Keratinocyte (primary cell): ENCODE measurements around the gene GRIP1. TPM values are rescaled to one million over a fixed set of nuclear protein-coding genes. Genes with fewer than 3 reads are reported as not detected.

Source experiments
- DNase-seq: peaks from one replicate; pipeline ENCODE4 v3.0.0-alpha.2; 2011; ENCODE audit warnings: low read depth, missing footprints, low spot score
- FAIRE-seq: peaks from 2 replicates; lab custom pipeline; 2011; peaks lifted over from hg19 to GRCh38; lab: Jason Lieb, UNC
- H2AFZ ChIP-seq: 2 replicates; pipeline ENCODE4 v1.6.0; 2012; ENCODE audit warnings: low read length, control low read depth, inconsistent platforms; ENCODE audit not compliant: control insufficient read depth
- H3K27ac ChIP-seq: 2 replicates; pipeline ENCODE4 v1.5.1; 2011; ENCODE audit warnings: low read length; ENCODE audit not compliant: control insufficient read depth, insufficient read depth
- H3K27me3 ChIP-seq: 3 replicates; pipeline ENCODE4 v1.6.0; 2011; ENCODE audit warnings: low read length; ENCODE audit not compliant: control insufficient read depth, insufficient read depth; ENCODE audit errors: extremely low read depth
- H3K36me3 ChIP-seq, 2 experiments: 2 replicates in 1 of 2; 3 replicates in 1 of 2; pipeline ENCODE4 v1.5.1; 2011; ENCODE audit warnings: low read length in 2 of 2, mild to moderate bottlenecking in 1 of 2; ENCODE audit not compliant: control insufficient read depth in 2 of 2, insufficient read depth in 2 of 2; ENCODE audit errors: extremely low read depth in 1 of 2
- H3K4me1 ChIP-seq: 3 replicates; pipeline ENCODE4 v1.5.1; 2011; ENCODE audit warnings: low read length; ENCODE audit not compliant: control insufficient read depth, insufficient read depth; ENCODE audit errors: extremely low read depth
- H3K4me2 ChIP-seq: 3 replicates; pipeline ENCODE4 v1.6.0; 2011; ENCODE audit warnings: low read depth, low read length; ENCODE audit not compliant: control insufficient read depth, insufficient read depth; ENCODE audit errors: extremely low read depth
- H3K4me3 ChIP-seq, 3 experiments: fragments of 200-600 bp in 1 of 3; sonication (generic) in 1 of 3; 2 replicates in 2 of 3; 3 replicates in 1 of 3; pipeline ENCODE4 v1.5.1; 2011 to 2016; ENCODE audit warnings: low read length in 3 of 3, mild to moderate bottlenecking in 3 of 3, control low read depth in 2 of 3, inconsistent platforms in 1 of 3, low read depth in 1 of 3, mixed read lengths in 1 of 3, mixed run types in 1 of 3, moderate library complexity in 1 of 3; ENCODE audit not compliant: control insufficient read depth in 2 of 3, insufficient read depth in 2 of 3; ENCODE audit errors: extremely low read depth in 1 of 3
- H3K79me2 ChIP-seq: 2 replicates; pipeline ENCODE4 v1.6.0; 2012; ENCODE audit warnings: low read length; ENCODE audit not compliant: control insufficient read depth, insufficient read depth
- H3K9ac ChIP-seq: 3 replicates; pipeline ENCODE4 v1.6.0; 2011; ENCODE audit warnings: low read length; ENCODE audit not compliant: control insufficient read depth, insufficient read depth; ENCODE audit errors: extremely low read depth
- H3K9me1 ChIP-seq: 3 replicates; pipeline ENCODE4 v1.6.0; 2011; ENCODE audit warnings: low read length; ENCODE audit not compliant: control insufficient read depth, insufficient read depth; ENCODE audit errors: extremely low read depth
- H3K9me3 ChIP-seq: 2 replicates; pipeline ENCODE4 v1.5.1; 2012; ENCODE audit warnings: low read depth, low read length; ENCODE audit not compliant: control insufficient read depth
- H4K20me1 ChIP-seq: 3 replicates; pipeline ENCODE4 v1.6.0; 2011; ENCODE audit warnings: low read length; ENCODE audit not compliant: control insufficient read depth, insufficient read depth; ENCODE audit errors: extremely low read depth
- EZH2 ChIP-seq: IDR thresholded peaks from one replicate; pipeline ENCODE4 v1.6.1; 2012; ENCODE audit warnings: inconsistent platforms, mild to moderate bottlenecking, low read length, moderate library complexity
- dilution Hi-C: fragments of 300-500 bp; cut with MboI; formaldehyde crosslinking; loops from one replicate; pipeline ENCODE4 v1.7.0; 2020; ENCODE audit warnings: low sequenced_read_pairs; ENCODE audit not compliant: extremely low pct_ligation_motif_present
- polyA plus RNA-seq, 5 experiments: library from polyadenylated mRNA; depleted of rRNA in 3 of 5; stranded (reverse) in 3 of 5; stranded (forward) in 1 of 5; unstranded in 1 of 5; fragments of >200 nt; gene quantifications; 1 replicate in 1 of 5; 2 replicates in 3 of 5; 3 replicates in 1 of 5; pipeline versions ENCODE4 v1.2.1 to v1.2.3, GENCODE V29; 2011 to 2012; ENCODE audit warnings: missing spikeins in 2 of 5, low read depth in 1 of 5, low replicate concordance in 1 of 5
- TF ChIP-seq, protein P1 (sequence below), 3 experiments: IDR thresholded peaks in 1 of 3; conservative IDR thresholded peaks in 1 of 3; optimal IDR thresholded peaks in 1 of 3; 2 replicates in 2 of 3; 3 replicates in 1 of 3; pipeline versions ENCODE3 to v1.5.1; 2011; ENCODE audit warnings: low read length in 3 of 3, mild to moderate bottlenecking in 3 of 3, moderate library complexity in 2 of 3, control low read depth in 1 of 3, inconsistent platforms in 1 of 3; ENCODE audit not compliant: insufficient read depth in 2 of 3; ENCODE audit errors: extremely low read depth in 1 of 3

The GRIP1 gene
- polyA plus RNA-seq, 1 donor (not counting 4 experiments of a cell fraction or from before 2014, with no cell fraction given): 6.7 TPM

DNA sequence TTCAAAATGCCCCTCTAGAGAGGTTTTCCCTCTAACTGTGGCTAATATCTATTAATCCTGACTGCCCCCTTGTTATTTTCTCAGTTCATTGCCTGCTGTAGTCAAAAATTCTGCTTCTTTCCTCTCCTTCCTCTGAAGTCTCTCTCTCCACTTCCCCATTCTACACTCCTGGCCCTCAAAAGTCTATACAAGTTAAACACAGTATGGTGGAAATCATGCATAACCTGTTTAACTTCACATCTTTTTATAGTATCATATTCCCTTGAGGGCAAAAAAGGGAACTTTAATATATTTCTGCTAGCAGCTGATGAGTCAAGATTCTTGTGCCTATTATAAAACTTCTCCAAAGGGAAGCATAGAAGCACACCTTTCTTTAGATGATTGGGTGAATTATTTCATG lies 16.7 kb downstream of the GRIP1 start:
- no peak for TF ChIP-seq EZH2
- TF ChIP-seq, protein P1, sequence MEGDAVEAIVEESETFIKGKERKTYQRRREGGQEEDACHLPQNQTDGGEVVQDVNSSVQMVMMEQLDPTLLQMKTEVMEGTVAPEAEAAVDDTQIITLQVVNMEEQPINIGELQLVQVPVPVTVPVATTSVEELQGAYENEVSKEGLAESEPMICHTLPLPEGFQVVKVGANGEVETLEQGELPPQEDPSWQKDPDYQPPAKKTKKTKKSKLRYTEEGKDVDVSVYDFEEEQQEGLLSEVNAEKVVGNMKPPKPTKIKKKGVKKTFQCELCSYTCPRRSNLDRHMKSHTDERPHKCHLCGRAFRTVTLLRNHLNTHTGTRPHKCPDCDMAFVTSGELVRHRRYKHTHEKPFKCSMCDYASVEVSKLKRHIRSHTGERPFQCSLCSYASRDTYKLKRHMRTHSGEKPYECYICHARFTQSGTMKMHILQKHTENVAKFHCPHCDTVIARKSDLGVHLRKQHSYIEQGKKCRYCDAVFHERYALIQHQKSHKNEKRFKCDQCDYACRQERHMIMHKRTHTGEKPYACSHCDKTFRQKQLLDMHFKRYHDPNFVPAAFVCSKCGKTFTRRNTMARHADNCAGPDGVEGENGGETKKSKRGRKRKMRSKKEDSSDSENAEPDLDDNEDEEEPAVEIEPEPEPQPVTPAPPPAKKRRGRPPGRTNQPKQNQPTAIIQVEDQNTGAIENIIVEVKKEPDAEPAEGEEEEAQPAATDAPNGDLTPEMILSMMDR (optimal IDR thresholded peaks at IDR 0.05 in 1 of 3, IDR thresholded peaks at IDR 0.05 in 1 of 3, conservative IDR thresholded peaks at IDR 0.05 in 1 of 3; ENCODE audit: extremely low read depth in 1 of 3, insufficient read depth in 2 of 3, low read length in 3 of 3): no peak
- Histone ChIP-seq H3K4me2 (peak overlapping the region; percentile 58), H3K27ac (peak overlapping the region; percentile 55), H3K4me3 (peak overlapping the region in 2 of 3 experiments; percentile 22 to 56), H3K9ac (no peak overlapping the region), H3K27me3 (no peaks in the 10 kb centered on the region), H3K9me3 (no peaks in the 10 kb centered on the region), H3K4me1 (peaks cover 28% of the 10 kb centered on the region), H3K36me3 (no peaks in the 10 kb centered on the region), H2AFZ (peak overlapping the region; percentile 49), H3K9me1 (no peaks in the 10 kb centered on the region), H3K79me2 (no peaks in the 10 kb centered on the region), H4K20me1 (no peaks in the 10 kb centered on the region)
- DNase-seq (peak; percentile 11), FAIRE-seq (no peak)
- dilution Hi-C loops: no loop called here

DNA sequence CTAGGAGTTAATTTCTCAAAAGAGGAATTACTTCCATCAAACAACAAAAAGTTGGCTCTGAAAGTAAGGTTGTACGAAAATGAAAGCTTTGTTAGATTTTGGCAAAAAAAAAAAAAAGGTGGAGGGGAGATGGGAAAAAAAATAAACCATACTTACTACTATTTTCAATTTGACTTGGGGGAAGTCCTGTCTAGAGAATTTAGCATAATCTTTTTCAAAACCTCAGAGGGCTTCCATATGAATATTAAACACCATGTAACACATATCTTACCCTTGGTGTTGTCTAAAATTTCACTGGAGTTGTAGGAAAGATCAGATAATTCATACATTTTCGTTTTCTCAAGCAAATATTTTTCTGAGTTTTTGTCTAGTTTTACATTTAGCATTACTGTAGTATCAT lies 17.5 kb downstream of the GRIP1 start:
- no peaks in the 10 kb centered on the region for H3K9me1 ChIP-seq
- FAIRE-seq: no peak
- dilution Hi-C loops: no loop called here

More for the DNA sequence above, 17.5 kb downstream of the GRIP1 start:
- no peaks in the 10 kb centered on the region for H3K36me3 ChIP-seq
- no peaks in the 10 kb centered on the region for H3K9me3 ChIP-seq
- H3K27me3 ChIP-seq: no peaks in the 10 kb centered on the region
- no peak overlapping the region for H3K4me3 ChIP-seq
- H4K20me1 ChIP-seq: no peaks in the 10 kb centered on the region
- no peak overlapping the region for H3K27ac ChIP-seq
- TF ChIP-seq, protein P1 (optimal IDR thresholded peaks at IDR 0.05 in 1 of 3, IDR thresholded peaks at IDR 0.05 in 1 of 3, conservative IDR thresholded peaks at IDR 0.05 in 1 of 3; ENCODE audit: extremely low read depth in 1 of 3, insufficient read depth in 2 of 3, low read length in 3 of 3): no peak
- TF ChIP-seq EZH2: no peak
- peaks cover 28% of the 10 kb centered on the region for H3K4me1 ChIP-seq
- H2AFZ ChIP-seq: no peak overlapping the region
- no peaks in the 10 kb centered on the region for H3K79me2 ChIP-seq
- DNase-seq: no peak
- no peak overlapping the region for H3K9ac ChIP-seq
- no peak overlapping the region for H3K4me2 ChIP-seq
